ENCODE results near the gene RRP1B.

Gene RRP1B

DNA sequence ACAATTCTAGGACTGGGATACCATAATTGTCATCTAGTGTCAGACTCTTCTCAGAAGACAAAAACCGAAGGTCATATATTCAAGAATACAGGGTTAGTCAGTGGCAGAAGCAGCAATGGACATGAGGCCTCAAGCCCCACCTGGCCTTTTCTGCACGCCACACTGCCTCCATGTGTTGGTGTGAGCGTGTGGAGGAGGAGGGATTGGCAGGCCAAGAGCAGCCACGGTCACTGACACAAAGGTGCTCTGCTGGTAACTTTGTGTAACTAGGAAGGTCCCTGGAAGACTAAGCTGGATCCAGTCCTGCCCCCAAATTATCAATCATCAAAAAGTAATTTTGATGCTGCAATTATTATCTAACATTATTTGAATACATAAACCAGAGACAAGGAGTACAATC, 35.0 kb upstream of the RRP1B start:
- TF ChIP-seq, protein P1, sequence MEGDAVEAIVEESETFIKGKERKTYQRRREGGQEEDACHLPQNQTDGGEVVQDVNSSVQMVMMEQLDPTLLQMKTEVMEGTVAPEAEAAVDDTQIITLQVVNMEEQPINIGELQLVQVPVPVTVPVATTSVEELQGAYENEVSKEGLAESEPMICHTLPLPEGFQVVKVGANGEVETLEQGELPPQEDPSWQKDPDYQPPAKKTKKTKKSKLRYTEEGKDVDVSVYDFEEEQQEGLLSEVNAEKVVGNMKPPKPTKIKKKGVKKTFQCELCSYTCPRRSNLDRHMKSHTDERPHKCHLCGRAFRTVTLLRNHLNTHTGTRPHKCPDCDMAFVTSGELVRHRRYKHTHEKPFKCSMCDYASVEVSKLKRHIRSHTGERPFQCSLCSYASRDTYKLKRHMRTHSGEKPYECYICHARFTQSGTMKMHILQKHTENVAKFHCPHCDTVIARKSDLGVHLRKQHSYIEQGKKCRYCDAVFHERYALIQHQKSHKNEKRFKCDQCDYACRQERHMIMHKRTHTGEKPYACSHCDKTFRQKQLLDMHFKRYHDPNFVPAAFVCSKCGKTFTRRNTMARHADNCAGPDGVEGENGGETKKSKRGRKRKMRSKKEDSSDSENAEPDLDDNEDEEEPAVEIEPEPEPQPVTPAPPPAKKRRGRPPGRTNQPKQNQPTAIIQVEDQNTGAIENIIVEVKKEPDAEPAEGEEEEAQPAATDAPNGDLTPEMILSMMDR (IDR thresholded peaks at IDR 0.05; ENCODE audit: insufficient read depth, low read length), result no peak
- no peak for TF ChIP-seq SPI1 (IDR thresholded peaks at IDR 0.05; ENCODE audit: borderline replicate concordance, low read depth)
- TF ChIP-seq GABPA (IDR thresholded peaks at IDR 0.05; ENCODE audit: low read depth), result no peak
- TF ChIP-seq POLR2AphosphoS5 (IDR thresholded peaks at IDR 0.05; ENCODE audit: low read depth), result no peak
- no peak for DNase-seq (ENCODE audit: low read depth in 1 of 2, low spot score in 1 of 2)
- Histone ChIP-seq H3K27ac (replicated peaks) (no peak overlapping the region), H3K27me3 (ENCODE audit: insufficient read depth, poor library complexity, severe bottlenecking) (no peaks in the 10 kb centered on the region), H3K4me3 (replicated peaks; ENCODE audit: insufficient read depth, low read length) (no peak overlapping the region)

DNA sequence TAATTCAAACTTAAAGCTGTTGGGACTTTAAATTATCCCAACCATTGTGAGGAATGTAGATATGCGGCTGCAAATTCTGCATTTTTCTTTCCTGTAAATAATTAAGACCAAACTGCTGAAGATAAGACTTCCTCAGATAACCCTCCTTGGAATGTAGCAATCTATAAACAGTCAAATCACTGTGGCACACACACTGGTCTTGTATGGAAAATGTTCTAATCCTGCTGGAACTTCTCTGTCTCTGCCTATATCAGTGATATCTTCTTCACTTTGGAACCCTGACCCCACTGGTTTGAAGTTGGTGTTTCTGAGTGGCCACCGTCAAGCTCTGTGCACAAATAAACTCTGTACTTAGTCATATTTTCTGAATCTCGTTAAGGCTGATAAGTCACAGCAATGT, 33.0 kb upstream of the RRP1B start:
- TF ChIP-seq POLR2AphosphoS5 (IDR thresholded peaks at IDR 0.05; ENCODE audit: low read depth) (no peak), SPI1 (IDR thresholded peaks at IDR 0.05; ENCODE audit: borderline replicate concordance, low read depth) (no peak), GABPA (IDR thresholded peaks at IDR 0.05; ENCODE audit: low read depth) (no peak)
- TF ChIP-seq, protein P1 (IDR thresholded peaks at IDR 0.05; ENCODE audit: insufficient read depth, low read length), result no peak
- TF ChIP-seq, protein P2, sequence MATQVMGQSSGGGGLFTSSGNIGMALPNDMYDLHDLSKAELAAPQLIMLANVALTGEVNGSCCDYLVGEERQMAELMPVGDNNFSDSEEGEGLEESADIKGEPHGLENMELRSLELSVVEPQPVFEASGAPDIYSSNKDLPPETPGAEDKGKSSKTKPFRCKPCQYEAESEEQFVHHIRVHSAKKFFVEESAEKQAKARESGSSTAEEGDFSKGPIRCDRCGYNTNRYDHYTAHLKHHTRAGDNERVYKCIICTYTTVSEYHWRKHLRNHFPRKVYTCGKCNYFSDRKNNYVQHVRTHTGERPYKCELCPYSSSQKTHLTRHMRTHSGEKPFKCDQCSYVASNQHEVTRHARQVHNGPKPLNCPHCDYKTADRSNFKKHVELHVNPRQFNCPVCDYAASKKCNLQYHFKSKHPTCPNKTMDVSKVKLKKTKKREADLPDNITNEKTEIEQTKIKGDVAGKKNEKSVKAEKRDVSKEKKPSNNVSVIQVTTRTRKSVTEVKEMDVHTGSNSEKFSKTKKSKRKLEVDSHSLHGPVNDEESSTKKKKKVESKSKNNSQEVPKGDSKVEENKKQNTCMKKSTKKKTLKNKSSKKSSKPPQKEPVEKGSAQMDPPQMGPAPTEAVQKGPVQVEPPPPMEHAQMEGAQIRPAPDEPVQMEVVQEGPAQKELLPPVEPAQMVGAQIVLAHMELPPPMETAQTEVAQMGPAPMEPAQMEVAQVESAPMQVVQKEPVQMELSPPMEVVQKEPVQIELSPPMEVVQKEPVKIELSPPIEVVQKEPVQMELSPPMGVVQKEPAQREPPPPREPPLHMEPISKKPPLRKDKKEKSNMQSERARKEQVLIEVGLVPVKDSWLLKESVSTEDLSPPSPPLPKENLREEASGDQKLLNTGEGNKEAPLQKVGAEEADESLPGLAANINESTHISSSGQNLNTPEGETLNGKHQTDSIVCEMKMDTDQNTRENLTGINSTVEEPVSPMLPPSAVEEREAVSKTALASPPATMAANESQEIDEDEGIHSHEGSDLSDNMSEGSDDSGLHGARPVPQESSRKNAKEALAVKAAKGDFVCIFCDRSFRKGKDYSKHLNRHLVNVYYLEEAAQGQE (IDR thresholded peaks at IDR 0.05; ENCODE audit: insufficient replicate concordance, low read depth), result no peak
- no peak for DNase-seq (ENCODE audit: low read depth in 1 of 2, low spot score in 1 of 2)
- Histone ChIP-seq H3K27ac (replicated peaks) (no peak overlapping the region), H3K4me3 (replicated peaks; ENCODE audit: insufficient read depth, low read length) (no peak overlapping the region), H3K27me3 (ENCODE audit: insufficient read depth, poor library complexity, severe bottlenecking) (no peaks in the 10 kb centered on the region)

DNA sequence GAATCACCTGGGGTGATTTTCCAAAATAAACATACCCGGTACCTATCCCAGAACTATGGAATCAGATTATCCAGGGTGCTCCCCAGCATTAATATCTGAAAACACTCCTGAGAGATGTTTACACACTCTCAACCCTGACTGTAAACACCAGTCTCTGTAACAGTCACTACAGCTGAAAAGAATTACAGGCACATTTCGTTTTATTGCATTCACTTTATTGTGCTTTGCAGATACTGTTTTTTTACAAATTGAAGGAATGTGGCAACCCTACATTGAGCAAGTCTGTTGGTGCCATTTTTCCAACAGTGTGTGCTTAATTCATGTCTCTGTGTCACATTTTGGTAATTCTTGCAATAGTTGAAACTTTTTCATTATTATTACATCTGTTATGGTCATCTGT, 31.8 kb upstream of the RRP1B start:
- Histone ChIP-seq H3K4me3 (replicated peaks; ENCODE audit: insufficient read depth, low read length) (no peak overlapping the region), H3K27me3 (ENCODE audit: insufficient read depth, poor library complexity, severe bottlenecking) (no peaks in the 10 kb centered on the region), H3K27ac (replicated peaks) (no peak overlapping the region)
- no peak for DNase-seq (ENCODE audit: low read depth in 1 of 2, low spot score in 1 of 2)
- no peak for TF ChIP-seq POLR2AphosphoS5 (IDR thresholded peaks at IDR 0.05; ENCODE audit: low read depth)
- TF ChIP-seq, protein P1 (IDR thresholded peaks at IDR 0.05; ENCODE audit: insufficient read depth, low read length), result no peak
- TF ChIP-seq GABPA (IDR thresholded peaks at IDR 0.05; ENCODE audit: low read depth), result no peak
- TF ChIP-seq, protein P2 (IDR thresholded peaks at IDR 0.05; ENCODE audit: insufficient replicate concordance, low read depth), result no peak
- TF ChIP-seq SPI1 (IDR thresholded peaks at IDR 0.05; ENCODE audit: borderline replicate concordance, low read depth), result no peak
